HepG2 (cell line): ENCODE measurements around the gene ACTL7B. TPM values are rescaled to one million over a fixed set of nuclear protein-coding genes. Genes with fewer than 3 reads are reported as not detected.

Experiments used
- ELF3 ChIP-seq: IDR thresholded peaks from 2 replicates; pipeline ENCODE4 v1.6.1; 2016; ENCODE audit warnings: missing genetic modification reagents, missing compliant biosample characterization
- EP300 ChIP-seq, 3 experiments: sonication (generic) in 1 of 3; formaldehyde crosslinking in 1 of 3; IDR thresholded peaks; 2 replicates each; pipeline versions ENCODE4 v1.5.1 to v1.6.1; 2011 to 2020; ENCODE audit warnings: low read depth in 2 of 3, low read length in 2 of 3, borderline replicate concordance in 1 of 3, improper control_type of control experiment in 1 of 3, mild to moderate bottlenecking in 1 of 3, missing genetic modification reagents in 1 of 3, moderate library complexity in 1 of 3
- ETV5 ChIP-seq: IDR thresholded peaks from 2 replicates; pipeline ENCODE4 v1.6.1; 2018; ENCODE audit warnings: missing biosample characterization, missing genetic modification reagents, inconsistent platforms, borderline replicate concordance
- HNRNPH1 ChIP-seq: fragments of 200-400 bp; formaldehyde crosslinking; optimal IDR thresholded peaks from 2 replicates; pipeline ENCODE3; 2017; ENCODE audit warnings: mild to moderate bottlenecking, low read depth, low read length
- KDM4B ChIP-seq: sonication (generic); formaldehyde crosslinking; IDR thresholded peaks from 2 replicates; pipeline ENCODE4 v1.4.0; 2020; ENCODE audit warnings: missing genetic modification reagents
- MED1 ChIP-seq: sonication (generic); formaldehyde crosslinking; IDR thresholded peaks from 2 replicates; pipeline ENCODE4 v1.4.0; 2020; ENCODE audit warnings: missing genetic modification reagents
- RBAK ChIP-seq: sonication (generic); formaldehyde crosslinking; IDR thresholded peaks from 2 replicates; pipeline ENCODE4 v1.5.1; 2020; ENCODE audit warnings: mild to moderate bottlenecking, missing genetic modification reagents
- ZNF441 ChIP-seq: sonication (generic); formaldehyde crosslinking; IDR thresholded peaks from 2 replicates; pipeline ENCODE4 v1.7.0; 2021; ENCODE audit warnings: missing genetic modification reagents, borderline replicate concordance
- polyA plus RNA-seq, 8 experiments: library from polyadenylated mRNA; depleted of rRNA in 3 of 8; stranded (reverse) in 7 of 8; unstranded in 1 of 8; fragments of >200 nt; fragmentation: Illumina TruSeq in 4 of 8; extraction: Trizol in 4 of 8; gene quantifications; 2 replicates each; pipeline versions ENCODE4 v1.2.1 to v1.2.3, GENCODE V29; 2011 to 2016; ENCODE audit warnings: low read depth in 4 of 8, missing spikeins in 1 of 8, mixed read lengths in 1 of 8; ENCODE audit not compliant: insufficient read depth in 1 of 8
- total RNA-seq, 5 experiments: library from RNA; depleted of rRNA; stranded (reverse); fragments of >200 nt; fragmentation: Illumina TruSeq; extraction: Trizol; gene quantifications; 2 replicates each; pipeline ENCODE4 v1.2.3, GENCODE V29; 2016; ENCODE audit warnings: low read depth in 1 of 5
- TF ChIP-seq, protein P1 (sequence below): IDR thresholded peaks from 2 replicates; pipeline ENCODE4 v1.4.0; 2020; ENCODE audit warnings: mild to moderate bottlenecking, missing genetic modification reagents
- TF ChIP-seq, protein P2 (sequence below): sonication (generic); formaldehyde crosslinking; IDR thresholded peaks from 2 replicates; pipeline ENCODE4 v1.5.1; 2020; ENCODE audit warnings: mild to moderate bottlenecking, missing genetic modification reagents, moderate library complexity
- TF ChIP-seq, protein P3 (sequence below): sonication (generic); formaldehyde crosslinking; IDR thresholded peaks from 2 replicates; pipeline ENCODE4 v1.4.0; 2020; ENCODE audit warnings: missing genetic modification reagents
- TF ChIP-seq, protein P4 (sequence below): sonication (generic); formaldehyde crosslinking; IDR thresholded peaks from 2 replicates; pipeline ENCODE4 v1.4.0; 2020; ENCODE audit warnings: missing genetic modification reagents

Gene ACTL7B
- total and polyA plus RNA-seq, 2 of the 13 experiments (the other 11 are each of a cell fraction or from before 2014, with no cell fraction given) = 0.07 to 0.11 TPM

DNA sequence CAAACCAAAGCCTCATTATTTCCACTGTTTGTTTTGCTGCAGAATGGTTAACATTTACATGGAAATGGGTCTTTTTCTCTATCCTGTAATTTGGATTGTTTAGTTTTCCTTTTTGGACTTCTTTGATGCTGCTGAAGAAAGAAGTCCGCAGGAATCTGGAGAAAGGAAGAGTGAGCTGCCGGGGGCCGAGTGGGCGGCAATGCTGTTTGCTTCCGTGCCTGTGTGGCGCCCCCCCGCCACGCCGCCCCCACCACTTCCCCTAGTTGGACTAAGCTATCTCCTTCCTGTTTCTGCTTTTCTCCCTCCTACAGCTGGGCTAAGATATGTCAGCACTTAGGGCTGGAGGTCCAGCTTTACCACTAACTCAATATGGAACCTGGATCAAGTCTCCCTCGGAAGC lies 39.7 kb downstream of the ACTL7B start (continued):
- TF ChIP-seq, protein P1, sequence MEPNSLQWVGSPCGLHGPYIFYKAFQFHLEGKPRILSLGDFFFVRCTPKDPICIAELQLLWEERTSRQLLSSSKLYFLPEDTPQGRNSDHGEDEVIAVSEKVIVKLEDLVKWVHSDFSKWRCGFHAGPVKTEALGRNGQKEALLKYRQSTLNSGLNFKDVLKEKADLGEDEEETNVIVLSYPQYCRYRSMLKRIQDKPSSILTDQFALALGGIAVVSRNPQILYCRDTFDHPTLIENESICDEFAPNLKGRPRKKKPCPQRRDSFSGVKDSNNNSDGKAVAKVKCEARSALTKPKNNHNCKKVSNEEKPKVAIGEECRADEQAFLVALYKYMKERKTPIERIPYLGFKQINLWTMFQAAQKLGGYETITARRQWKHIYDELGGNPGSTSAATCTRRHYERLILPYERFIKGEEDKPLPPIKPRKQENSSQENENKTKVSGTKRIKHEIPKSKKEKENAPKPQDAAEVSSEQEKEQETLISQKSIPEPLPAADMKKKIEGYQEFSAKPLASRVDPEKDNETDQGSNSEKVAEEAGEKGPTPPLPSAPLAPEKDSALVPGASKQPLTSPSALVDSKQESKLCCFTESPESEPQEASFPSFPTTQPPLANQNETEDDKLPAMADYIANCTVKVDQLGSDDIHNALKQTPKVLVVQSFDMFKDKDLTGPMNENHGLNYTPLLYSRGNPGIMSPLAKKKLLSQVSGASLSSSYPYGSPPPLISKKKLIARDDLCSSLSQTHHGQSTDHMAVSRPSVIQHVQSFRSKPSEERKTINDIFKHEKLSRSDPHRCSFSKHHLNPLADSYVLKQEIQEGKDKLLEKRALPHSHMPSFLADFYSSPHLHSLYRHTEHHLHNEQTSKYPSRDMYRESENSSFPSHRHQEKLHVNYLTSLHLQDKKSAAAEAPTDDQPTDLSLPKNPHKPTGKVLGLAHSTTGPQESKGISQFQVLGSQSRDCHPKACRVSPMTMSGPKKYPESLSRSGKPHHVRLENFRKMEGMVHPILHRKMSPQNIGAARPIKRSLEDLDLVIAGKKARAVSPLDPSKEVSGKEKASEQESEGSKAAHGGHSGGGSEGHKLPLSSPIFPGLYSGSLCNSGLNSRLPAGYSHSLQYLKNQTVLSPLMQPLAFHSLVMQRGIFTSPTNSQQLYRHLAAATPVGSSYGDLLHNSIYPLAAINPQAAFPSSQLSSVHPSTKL = peak; percentile 27; the same call in 1 of the 2 replicates
- TF ChIP-seq HNRNPH1 = no peak
- TF ChIP-seq ZNF441 (CRISPR knock-in tag) = no peak
- no peak for TF ChIP-seq KDM4B (CRISPR knock-in tag)
- TF ChIP-seq ELF3 (CRISPR knock-in tag) = peak; percentile 53; the same call in 1 of the 2 replicates
- TF ChIP-seq ETV5 (CRISPR knock-in tag) = peak; percentile 69; the same call in 1 of the 2 replicates
- TF ChIP-seq, protein P2, sequence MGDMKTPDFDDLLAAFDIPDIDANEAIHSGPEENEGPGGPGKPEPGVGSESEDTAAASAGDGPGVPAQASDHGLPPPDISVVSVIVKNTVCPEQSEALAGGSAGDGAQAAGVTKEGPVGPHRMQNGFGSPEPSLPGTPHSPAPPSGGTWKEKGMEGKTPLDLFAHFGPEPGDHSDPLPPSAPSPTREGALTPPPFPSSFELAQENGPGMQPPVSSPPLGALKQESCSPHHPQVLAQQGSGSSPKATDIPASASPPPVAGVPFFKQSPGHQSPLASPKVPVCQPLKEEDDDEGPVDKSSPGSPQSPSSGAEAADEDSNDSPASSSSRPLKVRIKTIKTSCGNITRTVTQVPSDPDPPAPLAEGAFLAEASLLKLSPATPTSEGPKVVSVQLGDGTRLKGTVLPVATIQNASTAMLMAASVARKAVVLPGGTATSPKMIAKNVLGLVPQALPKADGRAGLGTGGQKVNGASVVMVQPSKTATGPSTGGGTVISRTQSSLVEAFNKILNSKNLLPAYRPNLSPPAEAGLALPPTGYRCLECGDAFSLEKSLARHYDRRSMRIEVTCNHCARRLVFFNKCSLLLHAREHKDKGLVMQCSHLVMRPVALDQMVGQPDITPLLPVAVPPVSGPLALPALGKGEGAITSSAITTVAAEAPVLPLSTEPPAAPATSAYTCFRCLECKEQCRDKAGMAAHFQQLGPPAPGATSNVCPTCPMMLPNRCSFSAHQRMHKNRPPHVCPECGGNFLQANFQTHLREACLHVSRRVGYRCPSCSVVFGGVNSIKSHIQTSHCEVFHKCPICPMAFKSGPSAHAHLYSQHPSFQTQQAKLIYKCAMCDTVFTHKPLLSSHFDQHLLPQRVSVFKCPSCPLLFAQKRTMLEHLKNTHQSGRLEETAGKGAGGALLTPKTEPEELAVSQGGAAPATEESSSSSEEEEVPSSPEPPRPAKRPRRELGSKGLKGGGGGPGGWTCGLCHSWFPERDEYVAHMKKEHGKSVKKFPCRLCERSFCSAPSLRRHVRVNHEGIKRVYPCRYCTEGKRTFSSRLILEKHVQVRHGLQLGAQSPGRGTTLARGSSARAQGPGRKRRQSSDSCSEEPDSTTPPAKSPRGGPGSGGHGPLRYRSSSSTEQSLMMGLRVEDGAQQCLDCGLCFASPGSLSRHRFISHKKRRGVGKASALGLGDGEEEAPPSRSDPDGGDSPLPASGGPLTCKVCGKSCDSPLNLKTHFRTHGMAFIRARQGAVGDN (CRISPR knock-in tag) = peak; percentile 39; the same call in 1 of the 2 replicates
- TF ChIP-seq, protein P3, sequence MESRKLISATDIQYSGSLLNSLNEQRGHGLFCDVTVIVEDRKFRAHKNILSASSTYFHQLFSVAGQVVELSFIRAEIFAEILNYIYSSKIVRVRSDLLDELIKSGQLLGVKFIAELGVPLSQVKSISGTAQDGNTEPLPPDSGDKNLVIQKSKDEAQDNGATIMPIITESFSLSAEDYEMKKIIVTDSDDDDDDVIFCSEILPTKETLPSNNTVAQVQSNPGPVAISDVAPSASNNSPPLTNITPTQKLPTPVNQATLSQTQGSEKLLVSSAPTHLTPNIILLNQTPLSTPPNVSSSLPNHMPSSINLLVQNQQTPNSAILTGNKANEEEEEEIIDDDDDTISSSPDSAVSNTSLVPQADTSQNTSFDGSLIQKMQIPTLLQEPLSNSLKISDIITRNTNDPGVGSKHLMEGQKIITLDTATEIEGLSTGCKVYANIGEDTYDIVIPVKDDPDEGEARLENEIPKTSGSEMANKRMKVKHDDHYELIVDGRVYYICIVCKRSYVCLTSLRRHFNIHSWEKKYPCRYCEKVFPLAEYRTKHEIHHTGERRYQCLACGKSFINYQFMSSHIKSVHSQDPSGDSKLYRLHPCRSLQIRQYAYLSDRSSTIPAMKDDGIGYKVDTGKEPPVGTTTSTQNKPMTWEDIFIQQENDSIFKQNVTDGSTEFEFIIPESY (CRISPR knock-in tag) = no peak
- TF ChIP-seq, protein P4, sequence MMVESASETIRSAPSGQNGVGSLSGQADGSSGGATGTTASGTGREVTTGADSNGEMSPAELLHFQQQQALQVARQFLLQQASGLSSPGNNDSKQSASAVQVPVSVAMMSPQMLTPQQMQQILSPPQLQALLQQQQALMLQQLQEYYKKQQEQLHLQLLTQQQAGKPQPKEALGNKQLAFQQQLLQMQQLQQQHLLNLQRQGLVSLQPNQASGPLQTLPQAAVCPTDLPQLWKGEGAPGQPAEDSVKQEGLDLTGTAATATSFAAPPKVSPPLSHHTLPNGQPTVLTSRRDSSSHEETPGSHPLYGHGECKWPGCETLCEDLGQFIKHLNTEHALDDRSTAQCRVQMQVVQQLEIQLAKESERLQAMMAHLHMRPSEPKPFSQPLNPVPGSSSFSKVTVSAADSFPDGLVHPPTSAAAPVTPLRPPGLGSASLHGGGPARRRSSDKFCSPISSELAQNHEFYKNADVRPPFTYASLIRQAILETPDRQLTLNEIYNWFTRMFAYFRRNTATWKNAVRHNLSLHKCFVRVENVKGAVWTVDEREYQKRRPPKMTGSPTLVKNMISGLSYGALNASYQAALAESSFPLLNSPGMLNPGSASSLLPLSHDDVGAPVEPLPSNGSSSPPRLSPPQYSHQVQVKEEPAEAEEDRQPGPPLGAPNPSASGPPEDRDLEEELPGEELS = peak; percentile 72
- TF ChIP-seq EP300 (IDR thresholded peaks at IDR 0.05; ENCODE audit: low read depth in 2 of 2, low read length in 2 of 2) = peak in 1 of 2 experiments; percentile 51; a peak in 1 of 4 replicates
- no peak; the same call in 1 of the 2 replicates for TF ChIP-seq EP300 (CRISPR knock-in tag; IDR thresholded peaks at IDR 0.05; ENCODE audit: borderline replicate concordance)
- peak; percentile 20; the same call in 1 of the 2 replicates for TF ChIP-seq MED1 (CRISPR knock-in tag)
- TF ChIP-seq RBAK (CRISPR knock-in tag) = no peak
